ENCODE measurements around the gene MMP13. TPM values are rescaled to one million over a fixed set of nuclear protein-coding genes. Genes with fewer than 3 reads are reported as not detected.
"Not testable (repeated sequence)": the region's sequence is repeated elsewhere in the genome, so short reads cannot be mapped to it uniquely, and the experiment has no call there.

Gene MMP13
- total RNA-seq, 1 donor from 2014 or later: not detected

DNA sequence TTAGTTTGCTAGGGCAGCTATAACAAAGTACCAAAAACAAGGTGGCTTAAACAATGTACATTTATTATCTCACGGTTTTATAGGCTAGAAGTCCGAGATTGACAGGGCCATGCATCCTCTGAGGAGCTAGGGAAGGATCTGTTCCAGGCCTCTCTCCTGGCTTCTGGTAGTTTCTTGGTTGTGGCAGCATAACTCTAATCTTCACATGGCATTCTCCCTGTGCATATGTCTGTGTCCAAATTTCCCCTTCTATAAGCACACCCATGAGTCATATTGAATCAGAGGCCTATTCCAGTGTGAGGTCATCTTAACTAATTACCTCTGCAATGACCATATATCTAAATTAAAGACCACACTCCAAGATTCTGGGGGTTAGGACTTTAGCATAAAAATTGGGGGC is 31.3 kb upstream of the MMP13 start:
- Histone ChIP-seq H3K36me3 (ENCODE audit: control insufficient read depth, insufficient read depth, low read length) (no peaks in the 10 kb centered on the region), H3K27me3 (ENCODE audit: control insufficient read depth, insufficient read depth, low read length) (no peaks in the 10 kb centered on the region), H3K4me3 (ENCODE audit: low read depth, low read length) (no peak overlapping the region)
- TF ChIP-seq CTCF (IDR thresholded peaks at IDR 0.05; ENCODE audit: insufficient read depth, low read length, severe bottlenecking): no peak
- FAIRE-seq (no peak), DNase-seq (ENCODE audit: low read depth) (peak; percentile 84)

GRCh38 chr11:102985850-102986249 is 30.3 kb upstream of the MMP13 start:
- Histone ChIP-seq H3K36me3 (ENCODE audit: control insufficient read depth, insufficient read depth, low read length) (no peaks in the 10 kb centered on the region), H3K27me3 (ENCODE audit: control insufficient read depth, insufficient read depth, low read length) (no peaks in the 10 kb centered on the region), H3K4me3 (ENCODE audit: low read depth, low read length) (no peak overlapping the region)
- DNase-seq (ENCODE audit: low read depth) (no peak), FAIRE-seq (no peak)
- TF ChIP-seq CTCF (IDR thresholded peaks at IDR 0.05; ENCODE audit: insufficient read depth, low read length, severe bottlenecking): no peak

DNA sequence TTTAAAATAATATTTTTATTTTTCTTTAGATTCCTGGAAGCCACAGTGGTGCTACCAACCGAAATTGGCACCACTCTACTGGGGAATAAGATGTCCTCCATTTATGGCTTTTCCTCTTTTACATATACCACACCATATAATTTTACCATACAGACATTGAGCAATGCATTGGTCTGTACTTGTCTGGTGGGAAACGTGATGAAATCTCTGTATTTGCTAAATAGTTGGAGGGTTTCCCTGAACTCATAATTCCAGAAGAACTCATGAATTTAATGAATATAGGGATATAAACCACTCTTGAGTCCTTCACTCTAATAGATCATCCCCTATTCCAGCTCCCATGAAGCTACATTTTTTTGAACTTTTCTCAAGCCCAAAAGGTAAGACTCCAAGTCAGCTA is 28.0 kb upstream of the MMP13 start:
- TF ChIP-seq CTCF (IDR thresholded peaks at IDR 0.05; ENCODE audit: insufficient read depth, low read length, severe bottlenecking): no peak
- no peaks in the 10 kb centered on the region for H3K36me3 ChIP-seq (ENCODE audit: control insufficient read depth, insufficient read depth, low read length)
- no peak for FAIRE-seq
- no peak overlapping the region for H3K4me3 ChIP-seq (ENCODE audit: low read depth, low read length)
- no peaks in the 10 kb centered on the region for H3K27me3 ChIP-seq (ENCODE audit: control insufficient read depth, insufficient read depth, low read length)
- peak; percentile 37 for DNase-seq (ENCODE audit: low read depth)

DNA sequence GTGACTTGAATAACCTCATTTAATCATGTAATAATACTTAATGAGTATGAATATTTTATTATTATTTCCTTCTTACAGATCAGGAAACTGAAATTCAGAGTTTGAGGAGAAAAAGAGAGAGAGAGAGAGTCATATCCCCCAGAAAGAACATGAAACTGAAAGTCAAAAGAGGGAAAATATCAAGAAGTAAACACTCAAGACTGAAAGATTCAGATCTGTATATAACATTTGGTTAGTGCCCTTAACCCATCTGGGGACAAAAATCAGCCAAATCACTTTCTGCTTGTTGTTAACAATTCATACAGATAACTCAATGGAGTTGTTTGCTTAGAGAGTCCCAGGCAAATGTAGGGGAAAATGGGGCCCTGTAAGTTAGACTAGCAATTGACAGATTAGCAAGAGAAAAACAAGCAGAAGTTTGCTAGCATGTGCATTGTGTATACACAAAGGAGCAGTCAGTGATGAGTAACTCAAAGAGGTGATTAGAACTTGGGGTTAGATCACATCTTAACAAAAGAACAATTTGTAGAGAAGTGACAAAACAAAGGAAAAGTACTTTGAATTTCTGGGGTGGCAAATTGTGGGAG is 25.9 kb upstream of the MMP13 start:
- no peak for FAIRE-seq
- Histone ChIP-seq H3K27me3 (ENCODE audit: control insufficient read depth, insufficient read depth, low read length) (no peaks in the 10 kb centered on the region), H3K4me3 (ENCODE audit: low read depth, low read length) (no peak overlapping the region), H3K36me3 (ENCODE audit: control insufficient read depth, insufficient read depth, low read length) (no peaks in the 10 kb centered on the region)
- DNase-seq (ENCODE audit: low read depth): peak; percentile 55
- TF ChIP-seq CTCF (IDR thresholded peaks at IDR 0.05; ENCODE audit: insufficient read depth, low read length, severe bottlenecking): no peak

- no peak for TF ChIP-seq CTCF (IDR thresholded peaks at IDR 0.05; ENCODE audit: insufficient read depth, low read length, severe bottlenecking)
- DNase-seq (ENCODE audit: low read depth): peak; percentile 86
Observed at GRCh38 chr11:102974552-102975280, 19.2 kb upstream of the MMP13 start.

GRCh38 chr11:102973698-102974097 is 18.2 kb upstream of the MMP13 start:
- not testable (repeated sequence) for DNase-seq (ENCODE audit: low read depth); FAIRE-seq; H3K27me3 ChIP-seq (ENCODE audit: control insufficient read depth, insufficient read depth, low read length); H3K4me3 ChIP-seq (ENCODE audit: low read depth, low read length); H3K36me3 ChIP-seq (ENCODE audit: control insufficient read depth, insufficient read depth, low read length)

More at GRCh38 chr11:102974552-102975280, 19.2 kb upstream of the MMP13 start:
- FAIRE-seq: no peak
- no peaks in the 10 kb centered on the region for H3K36me3 ChIP-seq (ENCODE audit: control insufficient read depth, insufficient read depth, low read length)
- H3K4me3 ChIP-seq (ENCODE audit: low read depth, low read length): no peak overlapping the region
- H3K27me3 ChIP-seq (ENCODE audit: control insufficient read depth, insufficient read depth, low read length): no peaks in the 10 kb centered on the region
